ENCODE results near the gene GINS1.

GINS1 gene

GRCh38 chr20:25493748-25494505, 86.5 kb downstream of the GINS1 start:
- Histone ChIP-seq H3K4me1 (peaks cover 5 to 97% (median 81%) of the 10 kb centered on the region in 10 experiments; a peak in 17 of 20 replicates), H3K4me3 (no peak overlapping the region), H3K36me3 (no peaks in the 10 kb centered on the region), H3K9me3 (replicated peaks in 1 of 11) (no peaks in the 10 kb centered on the region), H3K27ac (no peak overlapping the region), H4K20me1 (0 out of 22 replicates have a peak, but pooled peaks cover 0 to 6% (median 0%) of the 10 kb centered on the region in 11 experiments), H3K4me2 (peak overlapping the region in 8 of 11 experiments; percentile 57 to 86 (median 78); a peak in 15 of 22 replicates), H3K27me3 (no peaks in the 10 kb centered on the region), H3K9ac (no peak overlapping the region; a peak in 1 of 22 replicates)
- TF ChIP-seq Cebpa-rat (IDR thresholded peaks at IDR 0.05), result no peak

DNA sequence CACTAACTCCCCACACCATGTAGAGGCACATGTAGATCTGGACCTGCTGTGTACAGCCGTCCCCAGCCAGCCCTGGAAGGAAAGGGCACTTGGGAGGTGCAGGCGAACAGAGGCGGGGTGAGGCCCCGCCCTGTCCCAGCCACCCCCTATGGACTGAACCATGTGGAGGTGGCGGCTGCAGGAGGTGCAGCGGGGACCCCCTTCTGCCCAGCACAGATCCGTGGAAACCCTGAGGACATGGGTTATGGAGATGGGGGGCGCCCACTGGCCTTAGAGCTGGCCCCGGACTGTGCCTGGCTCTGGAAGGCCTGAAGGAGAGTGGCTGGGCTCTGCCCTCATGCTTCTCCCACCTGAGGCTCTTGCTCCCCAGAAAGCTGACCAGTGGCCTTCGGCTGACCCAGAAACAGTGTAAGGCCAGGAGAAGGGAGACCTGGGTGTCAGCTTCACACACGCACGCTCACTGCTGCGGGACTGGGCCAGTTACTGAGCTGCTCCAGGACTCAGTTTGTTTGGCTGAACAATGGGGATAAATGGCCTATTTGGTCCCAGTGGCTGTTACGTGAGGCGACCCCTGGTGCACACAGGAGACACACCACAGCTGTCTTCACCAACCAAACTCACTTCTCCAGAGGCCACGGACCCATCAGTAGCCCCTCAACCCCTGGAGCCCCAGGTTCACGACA, 87.2 kb downstream of the GINS1 start:
- H3K4me2 ChIP-seq, result peak overlapping the region in 9 of 11 experiments; percentile 52 to 86 (median 77); a peak in 19 of 22 replicates
- 0 out of 22 replicates have a peak overlapping the region, but pooled peaks of 1 of the 11 experiments have one; percentile 48 for H3K27ac ChIP-seq
- 0 out of 22 replicates have a peak, but pooled peaks cover 0 to 6% (median 0%) of the 10 kb centered on the region in 11 experiments for H4K20me1 ChIP-seq
- peak overlapping the region in 1 of 11 experiments; percentile 2; a peak in 1 of 22 replicates for H3K9ac ChIP-seq
- no peak overlapping the region for H3K4me3 ChIP-seq
- TF ChIP-seq Cebpa-rat (IDR thresholded peaks at IDR 0.05), result no peak
- peaks cover 5 to 93% (median 77%) of the 10 kb centered on the region in 10 experiments; a peak in 17 of 20 replicates for H3K4me1 ChIP-seq
- H3K9me3 ChIP-seq (replicated peaks in 1 of 11), result no peaks in the 10 kb centered on the region
- H3K27me3 ChIP-seq, result no peaks in the 10 kb centered on the region
- no peaks in the 10 kb centered on the region for H3K36me3 ChIP-seq

DNA sequence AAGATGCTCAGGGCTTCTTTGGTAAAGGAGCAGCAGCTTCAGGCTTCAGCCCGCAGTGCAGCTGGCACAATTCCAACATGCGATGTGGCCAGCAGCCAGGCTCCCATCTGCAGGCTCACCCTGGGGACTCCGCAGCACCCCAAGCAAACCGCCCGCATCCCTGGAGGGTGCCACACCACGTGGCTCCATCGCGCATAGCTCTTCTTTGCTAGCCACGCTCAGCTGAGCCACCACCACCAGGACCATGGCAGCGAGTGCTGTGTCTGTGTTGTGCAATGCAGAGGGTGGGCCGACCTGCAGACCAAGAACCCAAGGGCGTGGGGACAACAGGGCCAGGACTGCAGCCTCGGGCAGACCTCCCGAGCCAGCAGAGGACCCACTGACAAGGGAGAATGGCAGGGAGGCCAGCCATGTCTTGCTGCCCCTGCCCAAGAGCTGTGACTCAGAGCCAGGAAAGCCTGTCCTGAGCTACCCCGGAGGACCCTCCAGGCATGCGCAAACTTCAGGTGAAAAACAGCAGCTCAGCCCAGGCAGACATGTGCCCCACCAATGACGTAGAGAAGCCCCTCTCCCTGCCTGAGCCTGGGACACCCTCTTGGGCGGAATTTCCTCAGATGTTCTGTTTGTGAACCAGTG, 87.8 kb downstream of the GINS1 start:
- Histone ChIP-seq H3K4me3 (no peak overlapping the region), H4K20me1 (0 out of 22 replicates have a peak, but pooled peaks cover 0 to 6% (median 0%) of the 10 kb centered on the region in 11 experiments), H3K9ac (peak overlapping the region in 2 of 11 experiments; percentile 2; a peak in 1 of 22 replicates), H3K36me3 (no peaks in the 10 kb centered on the region), H3K4me1 (peaks cover 5 to 89% (median 73%) of the 10 kb centered on the region in 10 experiments; a peak in 17 of 20 replicates), H3K4me2 (peak overlapping the region in 10 of 11 experiments; percentile 26 to 86 (median 73); a peak in 19 of 22 replicates), H3K27me3 (no peaks in the 10 kb centered on the region), H3K9me3 (replicated peaks in 1 of 11) (no peaks in the 10 kb centered on the region), H3K27ac (peak overlapping the region in 4 of 11 experiments; percentile 41 to 48 (median 46); a peak in 6 of 22 replicates)
- peak in 3 of 11 experiments; percentile 4 to 71 (median 41); a peak in 5 of 22 replicates for TF ChIP-seq Cebpa-rat (IDR thresholded peaks at IDR 0.05)

GRCh38 chr20:25496165-25496967, 88.9 kb downstream of the GINS1 start:
- Histone ChIP-seq H3K9me3 (replicated peaks in 1 of 11) (no peaks in the 10 kb centered on the region), H3K4me2 (peak overlapping the region in 9 of 11 experiments; percentile 12 to 86 (median 77); a peak in 17 of 22 replicates), H4K20me1 (0 out of 22 replicates have a peak, but pooled peaks cover 0 to 6% (median 0%) of the 10 kb centered on the region in 11 experiments), H3K27ac (no peak overlapping the region; a peak in 1 of 22 replicates), H3K36me3 (no peaks in the 10 kb centered on the region), H3K4me1 (peaks cover 5 to 79% (median 63%) of the 10 kb centered on the region in 10 experiments; a peak in 17 of 20 replicates), H3K4me3 (no peak overlapping the region), H3K27me3 (no peaks in the 10 kb centered on the region), H3K9ac (0 out of 22 replicates have a peak overlapping the region, but pooled peaks of 1 of the 11 experiments have one; percentile 2)
- TF ChIP-seq Cebpa-rat (IDR thresholded peaks at IDR 0.05), result no peak

DNA sequence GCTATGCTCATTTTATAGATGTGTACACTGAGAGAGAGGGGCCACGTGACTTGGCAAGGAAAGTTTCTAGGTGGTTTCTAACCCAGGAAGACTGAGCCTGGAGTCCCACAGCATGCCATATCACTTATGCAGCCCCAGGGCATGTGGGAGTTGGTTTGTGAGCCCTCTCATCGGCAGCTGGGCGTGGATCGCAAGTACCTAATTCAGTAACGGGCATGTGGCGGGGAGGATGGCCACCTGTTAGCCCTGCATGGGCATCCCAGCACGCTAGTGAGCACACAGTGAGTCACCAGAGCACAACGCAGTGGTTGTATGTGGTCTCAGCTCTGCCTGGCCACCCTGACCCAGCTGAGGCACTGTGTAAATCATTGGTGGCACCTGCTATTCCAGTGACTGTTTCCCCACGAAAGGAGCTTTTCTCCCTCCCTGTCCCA, 89.5 kb downstream of the GINS1 start:
- Histone ChIP-seq H3K36me3 (no peaks in the 10 kb centered on the region), H3K4me3 (no peak overlapping the region), H3K27me3 (no peaks in the 10 kb centered on the region), H3K4me2 (peak overlapping the region in 9 of 11 experiments; percentile 12 to 86 (median 77); a peak in 17 of 22 replicates), H3K27ac (no peak overlapping the region), H3K9me3 (replicated peaks in 1 of 11) (no peaks in the 10 kb centered on the region), H3K9ac (peak overlapping the region in 2 of 11 experiments; percentile 2 to 10; a peak in 1 of 22 replicates), H3K4me1 (peaks cover 5 to 73% (median 57%) of the 10 kb centered on the region in 10 experiments; a peak in 17 of 20 replicates), H4K20me1 (0 out of 22 replicates have a peak, but pooled peaks cover 0 to 6% (median 0%) of the 10 kb centered on the region in 11 experiments)
- no peak for TF ChIP-seq Cebpa-rat (IDR thresholded peaks at IDR 0.05)

- Histone ChIP-seq H3K9me3 (replicated peaks in 1 of 11) (no peaks in the 10 kb centered on the region), H4K20me1 (0 out of 22 replicates have a peak, but pooled peaks cover 0 to 6% (median 0%) of the 10 kb centered on the region in 11 experiments), H3K36me3 (no peaks in the 10 kb centered on the region), H3K27ac (no peak overlapping the region), H3K27me3 (no peaks in the 10 kb centered on the region), H3K4me3 (no peak overlapping the region), H3K4me2 (peak overlapping the region in 9 of 11 experiments; percentile 5 to 86 (median 77); a peak in 16 of 22 replicates), H3K9ac (peak overlapping the region in 2 of 11 experiments; percentile 10 to 41; a peak in 4 of 22 replicates), H3K4me1 (peaks cover 5 to 74% (median 56%) of the 10 kb centered on the region in 10 experiments; a peak in 17 of 20 replicates)
- no peak for TF ChIP-seq Cebpa-rat (IDR thresholded peaks at IDR 0.05)
Measured at GRCh38 chr20:25497586-25498279, 90.3 kb downstream of the GINS1 start.

Measured in BLaER1 treated with 17β-estradiol and CSF1 and Interleukin-3, amounts not matched to agents 10 nM and 100 nM (cell line).